Left renal pelvis (tissue), 4 donors: ENCODE measurements around the gene TRPM8. TPM values are rescaled to one million over a fixed set of nuclear protein-coding genes. Genes with fewer than 3 reads are reported as not detected.

Experiments used
- DNase-seq, 4 donors: peaks; one replicate each; pipeline ENCODE4 v3.0.0-alpha.2; 2013; ENCODE audit warnings: low read depth in 4 of 4, low spot score in 3 of 4
- polyA plus RNA-seq, 4 donors: library from polyadenylated mRNA; unstranded; fragments of 120-200 nt; gene quantifications; one replicate each; pipeline ENCODE4 v1.2.1, GENCODE V29; 2013; ENCODE audit not compliant: insufficient read length in 4 of 4

TRPM8 gene
- polyA plus RNA-seq, 4 donors = 0.26 to 0.29 TPM; not detected in 2

- DNase-seq = no peak
Observed at GRCh38 chr2:233972941-233973575, 55.9 kb downstream of the TRPM8 start.

- DNase-seq = no peak
Observed at GRCh38 chr2:233973786-233974185, 56.6 kb downstream of the TRPM8 start.

- no peak for DNase-seq
Observed at GRCh38 chr2:233974530-233975071, 57.4 kb downstream of the TRPM8 start.

- DNase-seq = no peak
Observed at GRCh38 chr2:233976087-233976486, 58.9 kb downstream of the TRPM8 start.

GRCh38 chr2:233976690-233977294, 59.6 kb downstream of the TRPM8 start:
- DNase-seq = peak; percentile 18 to 36 (median 26)

GRCh38 chr2:233977296-233977837, 60.2 kb downstream of the TRPM8 start:
- DNase-seq = no peak

- no peak for DNase-seq
Observed at GRCh38 chr2:233979748-233980147, 62.6 kb downstream of the TRPM8 start.

GRCh38 chr2:233980955-233981561, 63.9 kb downstream of the TRPM8 start:
- DNase-seq = no peak

- DNase-seq = no peak
Observed at GRCh38 chr2:233981574-233982420, 64.6 kb downstream of the TRPM8 start.

- no peak for DNase-seq
Observed at GRCh38 chr2:233982421-233983121, 65.4 kb downstream of the TRPM8 start.

- no peak for DNase-seq
Observed at GRCh38 chr2:233983445-233983844, 66.3 kb downstream of the TRPM8 start.

- no peak for DNase-seq
Observed at GRCh38 chr2:233988581-233988980, 71.4 kb downstream of the TRPM8 start.

GRCh38 chr2:233989221-233989858, 72.2 kb downstream of the TRPM8 start:
- DNase-seq = no peak

GRCh38 chr2:233990261-233990798, 73.2 kb downstream of the TRPM8 start:
- DNase-seq = no peak

GRCh38 chr2:233991196-233991595, 74.0 kb downstream of the TRPM8 start:
- DNase-seq = no peak

- DNase-seq = no peak
Observed at GRCh38 chr2:233992513-233993217, 75.5 kb downstream of the TRPM8 start.

GRCh38 chr2:233993461-233993860, 76.3 kb downstream of the TRPM8 start:
- DNase-seq = no peak

GRCh38 chr2:233994151-233994550, 77.0 kb downstream of the TRPM8 start:
- no peak for DNase-seq

- no peak for DNase-seq
Observed at GRCh38 chr2:233996000-233996399, 78.8 kb downstream of the TRPM8 start.
